K562 (cell line): ENCODE measurements around the gene CACNA2D2. TPM values are rescaled to one million over a fixed set of nuclear protein-coding genes. Genes with fewer than 3 reads are reported as not detected.

Experiments
- ATF1 ChIP-seq, 2 experiments: fragments of 450-650 bp in 1 of 2; IDR thresholded peaks; 2 replicates each; pipeline ENCODE4 v1.6.1; 2016; ENCODE audit warnings: missing compliant biosample characterization in 1 of 2, missing genetic modification characterization in 1 of 2
- CBFA2T2 ChIP-seq: fragments of 450-650 bp; conservative IDR thresholded peaks from 2 replicates; pipeline ENCODE4 v1.6.1; 2017; ENCODE audit warnings: mild to moderate bottlenecking
- CBX1 ChIP-seq: sonication (generic); IDR thresholded peaks from 2 replicates; pipeline ENCODE4 v1.6.1; 2016; ENCODE audit warnings: antibody characterized with exemption, low read depth, mild to moderate bottlenecking
- CEBPZ ChIP-seq: fragments of 150-350 bp; IDR thresholded peaks from 2 replicates; pipeline ENCODE4 v1.6.1; 2014; ENCODE audit warnings: low read depth, mild to moderate bottlenecking, low read length, borderline replicate concordance
- DPF2 ChIP-seq: fragments of 450-650 bp; IDR thresholded peaks from 2 replicates; pipeline ENCODE4 v1.6.1; 2016
- FOXJ2 ChIP-seq: fragments of 200-800 bp; sonication (Bioruptor generic); IDR thresholded peaks from 2 replicates; pipeline ENCODE4 v1.6.1; 2016; ENCODE audit warnings: missing genetic modification characterization, missing compliant biosample characterization
- HDAC3 ChIP-seq: fragments of 450-650 bp; IDR thresholded peaks from 2 replicates; pipeline ENCODE4 v1.6.1; 2018; ENCODE audit warnings: borderline replicate concordance, mild to moderate bottlenecking, moderate library complexity; ENCODE audit not compliant: partially characterized antibody
- KAT7 ChIP-seq: sonication (generic); formaldehyde crosslinking; IDR thresholded peaks from 2 replicates; pipeline ENCODE4 v1.8.0; 2022; ENCODE audit warnings: missing genetic modification reagents, mild to moderate bottlenecking, borderline replicate concordance
- MTA2 ChIP-seq: fragments of 450-650 bp; IDR thresholded peaks from 2 replicates; pipeline ENCODE4 v1.6.1; 2016; ENCODE audit warnings: low read depth
- RCOR1 ChIP-seq, 2 experiments: IDR thresholded peaks; 2 replicates each; pipeline ENCODE4 v1.6.1; 2012; ENCODE audit warnings: low read depth in 2 of 2, low read length in 2 of 2, borderline replicate concordance in 1 of 2, improper control_type of control experiment in 1 of 2
- RUNX1 ChIP-seq: sonication (generic); IDR thresholded peaks from 2 replicates; pipeline ENCODE4 v1.6.1; 2016; ENCODE audit warnings: antibody characterized with exemption, low read depth
- SAFB2 ChIP-seq: fragments of 200-400 bp; formaldehyde crosslinking; IDR thresholded peaks from 2 replicates; pipeline ENCODE4 v1.6.1; 2018; ENCODE audit warnings: borderline replicate concordance, low read length, low read depth, moderate library complexity; ENCODE audit not compliant: severe bottlenecking
- XRCC5 ChIP-seq: fragments of 200-400 bp; formaldehyde crosslinking; IDR thresholded peaks from 2 replicates; pipeline ENCODE4 v1.6.1; 2017; ENCODE audit warnings: low read depth, mild to moderate bottlenecking, low read length
- YBX1 ChIP-seq: fragments of 450-650 bp; IDR thresholded peaks from 2 replicates; pipeline ENCODE4 v1.7.1; 2016; ENCODE audit warnings: mild to moderate bottlenecking
- ZNF133 ChIP-seq: fragments of 250-450 bp; sonication (Bioruptor Pico); IDR thresholded peaks from 2 replicates; pipeline ENCODE4 v1.4.0; 2020; ENCODE audit warnings: mild to moderate bottlenecking
- ZNF239 ChIP-seq: fragments of 250-450 bp; sonication (Bioruptor Pico); IDR thresholded peaks from 2 replicates; pipeline ENCODE4 v1.4.0; 2020; ENCODE audit warnings: mild to moderate bottlenecking
- ZNF253 ChIP-seq: fragments of 250-450 bp; sonication (Bioruptor Pico); conservative IDR thresholded peaks from 2 replicates; pipeline ENCODE4 v1.6.1; 2021; ENCODE audit warnings: mild to moderate bottlenecking
- ZNF316 ChIP-seq: fragments of 450-650 bp; IDR thresholded peaks from 2 replicates; pipeline ENCODE4 v1.6.1; 2016
- ZNF444 ChIP-seq: fragments of 250-450 bp; sonication (Bioruptor Pico); IDR thresholded peaks from 2 replicates; pipeline ENCODE4 v1.4.0; 2020; ENCODE audit warnings: mild to moderate bottlenecking, moderate library complexity
- ZNF644 ChIP-seq: fragments of 200-800 bp; sonication (Bioruptor generic); IDR thresholded peaks from 2 replicates; pipeline ENCODE4 v1.6.1; 2016; ENCODE audit warnings: low read depth, missing genetic modification characterization, missing compliant biosample characterization
- ZNF764 ChIP-seq: fragments of 250-450 bp; sonication (Bioruptor Pico); IDR thresholded peaks from 2 replicates; pipeline ENCODE4 v1.4.0; 2020; ENCODE audit warnings: low read depth, mild to moderate bottlenecking, moderate library complexity
- polyA plus RNA-seq, 8 experiments: library from polyadenylated mRNA; depleted of rRNA in 4 of 8; stranded (reverse) in 5 of 8; unstranded in 3 of 8; fragments of >200 nt; fragmentation: Nextera tagmentation in 2 of 8; fragmentation: Illumina TruSeq in 1 of 8; extraction: Ambion mirVana in 2 of 8; extraction: Trizol in 1 of 8; gene quantifications; 2 replicates each; pipeline versions ENCODE4 v1.2.1 to v1.2.3, GENCODE V29; 2011 to 2014; ENCODE audit warnings: inconsistent platforms in 1 of 8, missing spikeins in 1 of 8
- total RNA-seq, 7 experiments: library from RNA; depleted of rRNA in 6 of 7; stranded (reverse); fragments of >200 nt in 6 of 7; fragmentation: Illumina TruSeq in 2 of 7; extraction: Trizol in 2 of 7; gene quantifications; 2 replicates each; pipeline versions ENCODE4 v1.2.1 to v1.2.3, GENCODE V29; 2011 to 2021; ENCODE audit warnings: low replicate concordance in 1 of 7
- TF ChIP-seq, protein P1 (sequence below): IDR thresholded peaks from 2 replicates; pipeline ENCODE4 v1.6.1; 2012; ENCODE audit warnings: low read depth, low read length, improper control_type of control experiment, borderline replicate concordance
- TF ChIP-seq, protein P2 (sequence below), 3 experiments: fragments of 200-800 bp in 1 of 3; sonication (Bioruptor generic) in 1 of 3; sonication (generic) in 1 of 3; formaldehyde crosslinking in 1 of 3; IDR thresholded peaks; 2 replicates each; pipeline versions ENCODE4 v1.6.1 to v1.8.0; 2016 to 2022; ENCODE audit warnings: mild to moderate bottlenecking in 2 of 3, missing compliant biosample characterization in 2 of 3, missing genetic modification characterization in 2 of 3, missing genetic modification reagents in 1 of 3

The CACNA2D2 gene
- total and polyA plus RNA-seq, 9 of the 15 experiments (the other 6 are each of a cell fraction or from before 2014, with no cell fraction given) = 0.11 to 0.58 (median 0.36) TPM; not detected in 2

GRCh38 chr3:50324351-50325112, 178.9 kb downstream of the CACNA2D2 start (continued):
- TF ChIP-seq CEBPZ (no peak), ZNF316 (no peak), ZNF444 (CRISPR knock-in tag) (no peak), MTA2 (no peak), SAFB2 (no peak), CBX1 (no peak), ZNF644 (tag) (no peak), ZNF764 (CRISPR knock-in tag) (no peak), KAT7 (CRISPR knock-in tag) (no peak), HDAC3 (no peak), FOXJ2 (no peak), ZNF239 (CRISPR knock-in tag) (no peak), RCOR1 (IDR thresholded peaks at IDR 0.05; ENCODE audit: borderline replicate concordance in 1 of 2, low read depth in 2 of 2, low read length in 2 of 2) (0 out of 4 replicates have a peak, but pooled peaks of 1 of the 2 experiments have one; percentile 17), CBFA2T2 (0 out of 2 replicates have a peak, but pooled peaks have one; percentile 9), ZNF253 (no peak), XRCC5 (peak; percentile 58; the same call in 1 of the 2 replicates), YBX1 (no peak), ATF1 (CRISPR knock-in tag; IDR thresholded peaks at IDR 0.05) (no peak), ATF1 (tag; IDR thresholded peaks at IDR 0.05) (peak; percentile 36; the same call in 1 of the 2 replicates), DPF2 (peak; percentile 52; the same call in 1 of the 2 replicates), RUNX1 (no peak), ZNF133 (CRISPR knock-in tag) (no peak)
- TF ChIP-seq, protein P1, sequence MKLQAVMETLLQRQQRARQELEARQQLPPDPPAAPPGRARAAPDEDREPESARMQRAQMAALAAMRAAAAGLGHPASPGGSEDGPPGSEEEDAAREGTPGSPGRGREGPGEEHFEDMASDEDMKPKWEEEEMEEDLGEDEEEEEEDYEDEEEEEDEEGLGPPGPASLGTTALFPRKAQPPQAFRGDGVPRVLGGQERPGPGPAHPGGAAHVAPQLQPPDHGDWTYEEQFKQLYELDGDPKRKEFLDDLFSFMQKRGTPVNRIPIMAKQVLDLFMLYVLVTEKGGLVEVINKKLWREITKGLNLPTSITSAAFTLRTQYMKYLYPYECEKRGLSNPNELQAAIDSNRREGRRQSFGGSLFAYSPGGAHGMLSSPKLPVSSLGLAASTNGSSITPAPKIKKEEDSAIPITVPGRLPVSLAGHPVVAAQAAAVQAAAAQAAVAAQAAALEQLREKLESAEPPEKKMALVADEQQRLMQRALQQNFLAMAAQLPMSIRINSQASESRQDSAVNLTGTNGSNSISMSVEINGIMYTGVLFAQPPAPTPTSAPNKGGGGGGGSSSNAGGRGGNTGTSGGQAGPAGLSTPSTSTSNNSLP = no peak; the same call in 1 of the 2 replicates
- TF ChIP-seq, protein P2, sequence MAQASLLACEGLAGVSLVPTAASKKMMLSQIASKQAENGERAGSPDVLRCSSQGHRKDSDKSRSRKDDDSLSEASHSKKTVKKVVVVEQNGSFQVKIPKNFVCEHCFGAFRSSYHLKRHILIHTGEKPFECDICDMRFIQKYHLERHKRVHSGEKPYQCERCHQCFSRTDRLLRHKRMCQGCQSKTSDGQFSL (CRISPR knock-in tag; IDR thresholded peaks at IDR 0.05) = no peak
- TF ChIP-seq, protein P2 (tag; IDR thresholded peaks at IDR 0.05) = no peak
